Right atrium auricular region (tissue), 2 donors: ENCODE data around the gene NUDT17. TPM values are rescaled to one million over a fixed set of nuclear protein-coding genes. Genes with fewer than 3 reads are reported as not detected.
"Not testable (repeated sequence)": the region's sequence is repeated elsewhere in the genome, so short reads cannot be mapped to it uniquely, and the experiment has no call there.

Experiments
- DNase-seq: peaks from one replicate; pipeline ENCODE4 v3.0.0-alpha.2; 2019; ENCODE audit warnings: low spot score
- H3K27ac ChIP-seq, 2 donors: fragments of 200-600 bp; sonication (generic); 1 replicate in 1 of 2; 2 replicates in 1 of 2; pipeline ENCODE4 v1.5.1; 2016 to 2019
- H3K27me3 ChIP-seq, 2 donors: fragments of 200-600 bp; sonication (generic); one replicate each; pipeline versions ENCODE4 v1.5.1 to v1.6.0; 2017 to 2019
- H3K36me3 ChIP-seq: fragments of 200-600 bp; sonication (generic); one replicate; pipeline ENCODE4 v1.5.1; 2016
- H3K4me1 ChIP-seq, 2 donors: fragments of 200-600 bp; sonication (generic); one replicate each; pipeline versions ENCODE4 v1.5.1 to v1.6.0; 2017 to 2019
- H3K4me3 ChIP-seq, 2 donors: fragments of 200-600 bp; sonication (generic); 1 replicate in 1 of 2; 2 replicates in 1 of 2; pipeline ENCODE4 v1.5.1; 2017 to 2019; ENCODE audit warnings: mild to moderate bottlenecking in 1 of 2, moderate library complexity in 1 of 2
- H3K9me3 ChIP-seq, 2 donors: fragments of 200-600 bp; sonication (generic); one replicate each; pipeline ENCODE4 v1.5.1; 2019
- CTCF ChIP-seq, 2 donors: fragments of 200-600 bp; sonication (generic); IDR thresholded peaks; one replicate each; pipeline ENCODE4 v1.5.1; 2019; ENCODE audit warnings: antibody characterized with exemption in 2 of 2
- total RNA-seq, 2 donors: library from RNA; depleted of rRNA; stranded (reverse); fragments of >200 nt; gene quantifications; one replicate each; pipeline ENCODE4 v1.1.0, GENCODE V29; 2016

Gene NUDT17
- total RNA-seq, 2 donors from 2014 or later = 3.2 to 10.5 TPM

- no peak for TF ChIP-seq CTCF (IDR thresholded peaks at IDR 0.05)
- no peaks in the 10 kb centered on the region for H3K36me3 ChIP-seq
- no peaks in the 10 kb centered on the region for H3K9me3 ChIP-seq
- H3K4me1 ChIP-seq = peaks cover 0 to 29% of the 10 kb centered on the region in 2 donors
- no peak overlapping the region for H3K4me3 ChIP-seq
- no peaks in the 10 kb centered on the region for H3K27me3 ChIP-seq
- DNase-seq = no peak
- no peak overlapping the region for H3K27ac ChIP-seq
Observed at GRCh38 chr1:145806408-145806807, 39.0 kb upstream of the NUDT17 start.

GRCh38 chr1:145806844-145807243 is 38.6 kb upstream of the NUDT17 start:
- peaks cover 0 to 29% of the 10 kb centered on the region in 2 donors for H3K4me1 ChIP-seq
- no peak for TF ChIP-seq CTCF (IDR thresholded peaks at IDR 0.05)

GRCh38 chr1:145812977-145813810 is 32.2 kb upstream of the NUDT17 start:
- not testable (repeated sequence) for H3K27me3 ChIP-seq, H3K9me3 ChIP-seq, H3K4me3 ChIP-seq, DNase-seq, H3K27ac ChIP-seq, H3K4me1 ChIP-seq, H3K36me3 ChIP-seq

More at GRCh38 chr1:145806844-145807243, 38.6 kb upstream of the NUDT17 start:
- Histone ChIP-seq H3K27me3 (no peaks in the 10 kb centered on the region), H3K27ac (no peak overlapping the region), H3K4me3 (no peak overlapping the region), H3K36me3 (no peaks in the 10 kb centered on the region), H3K9me3 (no peaks in the 10 kb centered on the region)
- DNase-seq = no peak

GRCh38 chr1:145818095-145818494 is 27.3 kb upstream of the NUDT17 start:
- not testable (repeated sequence) for H3K4me1 ChIP-seq, H3K27me3 ChIP-seq, H3K27ac ChIP-seq, H3K9me3 ChIP-seq, H3K4me3 ChIP-seq, H3K36me3 ChIP-seq, DNase-seq

- not testable (repeated sequence) for H3K9me3 ChIP-seq, H3K4me3 ChIP-seq, H3K27me3 ChIP-seq, DNase-seq
- H3K36me3 ChIP-seq = peaks cover 22% of the 10 kb centered on the region
- H3K27ac ChIP-seq = peak overlapping the region in 1 of 2 donors; percentile 84
- peaks cover 0 to 14% of the 10 kb centered on the region in 2 donors for H3K4me1 ChIP-seq
Observed at GRCh38 chr1:145822779-145823331, 22.6 kb upstream of the NUDT17 start.

GRCh38 chr1:145823565-145824498 is 21.6 kb upstream of the NUDT17 start, which contains the start of the genes POLR3C and RNF115:
TSS of gene POLR3C (plus strand) at chr1:145824200. CDS start at chr1:145825777, 1,577 bp downstream.
TSS of gene RNF115 (minus strand) at chr1:145824095. CDS start at chr1:145823873, 222 bp downstream.
- Histone ChIP-seq H3K27ac (peak within 1 kb of the TSS; percentile 84 to 96), H3K4me1 (peaks cover 0 to 14% of the 10 kb centered on the region in 2 donors), H3K36me3 (peaks cover 32% of the 10 kb centered on the region), H3K4me3 (peak within 1 kb of the TSS; percentile 57 to 84), H3K9me3 (no peaks in the 10 kb centered on the region), H3K27me3 (no peaks in the 10 kb centered on the region)
- TF ChIP-seq CTCF (IDR thresholded peaks at IDR 0.05) = no peak
- peak; percentile 90 for DNase-seq

- no peak for DNase-seq
- TF ChIP-seq CTCF (IDR thresholded peaks at IDR 0.05) = no peak
- Histone ChIP-seq H3K36me3 (peaks cover 38% of the 10 kb centered on the region), H3K4me1 (peaks cover 0 to 14% of the 10 kb centered on the region in 2 donors), H3K27me3 (no peaks in the 10 kb centered on the region), H3K9me3 (no peaks in the 10 kb centered on the region), H3K27ac (peak overlapping the region; percentile 84 to 96), H3K4me3 (peak overlapping the region; percentile 57 to 84)
Observed at GRCh38 chr1:145824499-145824842, 21.0 kb upstream of the NUDT17 start.
